NCI-H524 (cell line): ENCODE results near the gene ZC3H7A.

Source experiments
- DNase-seq, 2 experiments: peaks; one replicate each; lab custom pipeline; 2025; lab: John Stamatoyannopoulos, UW

The ZC3H7A gene

GRCh38 chr16:11705311-11706025 is 91.6 kb downstream of the ZC3H7A start:
- DNase-seq: no peak
